HEK293T (cell line): ENCODE measurements around the gene SNX32.

Experiments
- ARNT ChIP-seq: fragments of 450-650 bp; IDR thresholded peaks from 2 replicates; pipeline ENCODE4 v1.6.1; 2017; ENCODE audit warnings: mild to moderate bottlenecking
- BHLHE40 ChIP-seq: fragments of 450-650 bp; IDR thresholded peaks from 2 replicates; pipeline ENCODE4 v1.6.1; 2016; ENCODE audit warnings: mild to moderate bottlenecking, moderate library complexity, borderline replicate concordance
- FOXA1 ChIP-seq: fragments of 450-650 bp; IDR thresholded peaks from 2 replicates; pipeline ENCODE4 v1.6.1; 2016; ENCODE audit warnings: mild to moderate bottlenecking
- FOXK2 ChIP-seq: fragments of 450-650 bp; IDR thresholded peaks from 2 replicates; pipeline ENCODE4 v1.6.1; 2016; ENCODE audit warnings: mild to moderate bottlenecking
- FOXM1 ChIP-seq: fragments of 450-650 bp; IDR thresholded peaks from 2 replicates; pipeline ENCODE4 v1.6.1; 2017; ENCODE audit warnings: mild to moderate bottlenecking, borderline replicate concordance
- LEF1 ChIP-seq: fragments of 450-650 bp; IDR thresholded peaks from 2 replicates; pipeline ENCODE4 v1.6.1; 2017; ENCODE audit warnings: mild to moderate bottlenecking, borderline replicate concordance
- SP1 ChIP-seq: fragments of 450-650 bp; IDR thresholded peaks from 2 replicates; pipeline ENCODE4 v1.6.1; 2017

- TF ChIP-seq ARNT (no peak), BHLHE40 (no peak), FOXK2 (no peak), FOXM1 (no peak), SP1 (no peak), LEF1 (no peak), FOXA1 (no peak)
Observed at GRCh38 chr11:65792456-65792855, 41.3 kb upstream of the SNX32 start.
